Endodermal cell (in vitro differentiated cells): Measurements from ENCODE around the gene ANKRD44. TPM values are rescaled to one million over a fixed set of nuclear protein-coding genes. Genes with fewer than 3 reads are reported as not detected.

ENCODE experiments used
- DNase-seq: peaks from one replicate; pipeline ENCODE4 v3.0.0-alpha.2; 2017
- H3K27ac ChIP-seq: 2 replicates; pipeline ENCODE4 v1.5.1; 2013; ENCODE audit warnings: mild to moderate bottlenecking, low read depth, low read length, moderate library complexity
- H3K27me3 ChIP-seq: 2 replicates; pipeline ENCODE4 v1.6.1; 2013; ENCODE audit warnings: mild to moderate bottlenecking, low read length, moderate library complexity; ENCODE audit not compliant: insufficient read depth, control insufficient read depth, poor library complexity, severe bottlenecking
- H3K36me3 ChIP-seq: 2 replicates; pipeline ENCODE4 v1.7.0; 2013; ENCODE audit warnings: mild to moderate bottlenecking, low read length, moderate library complexity; ENCODE audit not compliant: control insufficient read depth, insufficient read depth
- H3K4me1 ChIP-seq: one replicate; pipeline ENCODE4 v1.7.0; 2013; ENCODE audit warnings: low read length; ENCODE audit not compliant: control insufficient read depth, insufficient read depth
- H3K4me3 ChIP-seq: 2 replicates; pipeline ENCODE4 v1.5.1; 2013; ENCODE audit warnings: mild to moderate bottlenecking, low read length, moderate library complexity
- H3K9ac ChIP-seq: 2 replicates; pipeline ENCODE4 v1.6.1; 2013; ENCODE audit warnings: mild to moderate bottlenecking, low read length, moderate library complexity; ENCODE audit not compliant: poor library complexity, severe bottlenecking; ENCODE audit errors: extremely low read depth
- H3K9me3 ChIP-seq: 2 replicates; pipeline ENCODE4 v1.6.1; 2013; ENCODE audit warnings: mild to moderate bottlenecking, low read length, moderate library complexity; ENCODE audit not compliant: control insufficient read depth
- H3K27ac Mint-ChIP-seq: 2 replicates; pipeline ENCODE4 v1.8.0; 2020; ENCODE audit warnings: mixed read lengths
- H3K27me3 Mint-ChIP-seq: 2 replicates; pipeline ENCODE4 v1.8.0; 2021; ENCODE audit warnings: mild to moderate bottlenecking, mixed read lengths; ENCODE audit not compliant: insufficient read depth
- H3K36me3 Mint-ChIP-seq: 2 replicates; pipeline ENCODE4 v1.8.0; 2020; ENCODE audit warnings: low read depth, mixed read lengths
- H3K4me1 Mint-ChIP-seq: 2 replicates; pipeline ENCODE4 v1.8.0; 2020; ENCODE audit warnings: mixed read lengths
- H3K4me3 Mint-ChIP-seq: 2 replicates; pipeline ENCODE4 v1.8.0; 2020; ENCODE audit warnings: mild to moderate bottlenecking, moderate library complexity, mixed read lengths
- H3K9me3 Mint-ChIP-seq: 2 replicates; pipeline ENCODE4 v1.8.0; 2020; ENCODE audit warnings: mild to moderate bottlenecking, mixed read lengths
- WGBS, 2 experiments: methylation state at CpG; one replicate each; pipeline versions ENCODE4 v1.1.5 to v1.1.7; 2013; ENCODE audit warnings: missing lambda C conversion rate in 2 of 2, mixed read lengths in 1 of 2; ENCODE audit not compliant: insufficient coverage in 1 of 2, insufficient read length in 1 of 2; 5-methylcytosine and 5-hydroxymethylcytosine counted together
- total RNA-seq, 2 donors: library from RNA; stranded (reverse); fragmentation: NEBNext Ultra II Directional in 1 of 2; extraction: Animal tissue kit (Norgen Biotek cat#: 25700) in 1 of 2; gene quantifications; 2 replicates in 1 of 2; 3 replicates in 1 of 2; pipeline ENCODE4 v1.2.1, GENCODE V29; 2021
- TF ChIP-seq, protein P1 (sequence below): fragments of 200-600 bp; sonication (generic); conservative IDR thresholded peaks from 2 replicates; pipeline ENCODE4 v1.5.0; 2021; ENCODE audit warnings: antibody characterized with exemption, mild to moderate bottlenecking

ANKRD44 gene
- total RNA-seq, 2 donors from 2014 or later, result 6.2 to 10.6 TPM

DNA sequence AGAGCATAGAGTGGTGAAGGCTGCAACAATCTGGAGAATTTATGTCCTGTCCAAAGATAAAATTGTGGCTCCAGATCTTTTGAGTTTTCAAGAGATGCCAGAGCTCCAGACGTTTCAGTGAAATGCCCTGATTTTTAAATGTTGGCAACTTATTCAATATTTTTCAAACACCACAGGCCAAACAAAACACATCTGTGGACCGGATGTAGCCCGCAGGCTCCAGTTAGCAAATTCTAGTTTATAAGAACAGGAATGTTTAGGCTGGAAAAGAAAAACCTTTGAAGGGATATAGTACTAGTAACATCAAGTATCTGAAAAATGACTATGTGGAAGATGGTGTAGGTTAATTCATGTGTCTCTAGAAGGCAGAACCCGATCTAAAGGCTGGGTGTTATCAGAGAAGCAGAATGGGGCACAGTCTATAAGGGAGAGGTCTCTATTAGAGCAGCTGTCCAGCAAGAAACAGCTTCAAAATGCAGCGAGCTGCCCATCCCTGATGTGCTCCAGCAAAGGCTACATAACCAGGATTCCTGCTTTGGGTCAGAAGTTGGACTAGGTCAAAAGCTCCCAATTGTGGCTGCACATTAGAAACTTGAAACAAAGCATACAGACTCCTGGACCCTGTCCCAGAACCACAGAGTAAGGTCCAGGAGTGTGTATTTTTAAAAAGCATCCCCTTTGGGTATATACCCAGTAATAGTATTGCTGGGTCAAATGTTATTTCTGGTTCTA is 105.9 kb downstream of the ANKRD44 start:
- TF ChIP-seq, protein P1, sequence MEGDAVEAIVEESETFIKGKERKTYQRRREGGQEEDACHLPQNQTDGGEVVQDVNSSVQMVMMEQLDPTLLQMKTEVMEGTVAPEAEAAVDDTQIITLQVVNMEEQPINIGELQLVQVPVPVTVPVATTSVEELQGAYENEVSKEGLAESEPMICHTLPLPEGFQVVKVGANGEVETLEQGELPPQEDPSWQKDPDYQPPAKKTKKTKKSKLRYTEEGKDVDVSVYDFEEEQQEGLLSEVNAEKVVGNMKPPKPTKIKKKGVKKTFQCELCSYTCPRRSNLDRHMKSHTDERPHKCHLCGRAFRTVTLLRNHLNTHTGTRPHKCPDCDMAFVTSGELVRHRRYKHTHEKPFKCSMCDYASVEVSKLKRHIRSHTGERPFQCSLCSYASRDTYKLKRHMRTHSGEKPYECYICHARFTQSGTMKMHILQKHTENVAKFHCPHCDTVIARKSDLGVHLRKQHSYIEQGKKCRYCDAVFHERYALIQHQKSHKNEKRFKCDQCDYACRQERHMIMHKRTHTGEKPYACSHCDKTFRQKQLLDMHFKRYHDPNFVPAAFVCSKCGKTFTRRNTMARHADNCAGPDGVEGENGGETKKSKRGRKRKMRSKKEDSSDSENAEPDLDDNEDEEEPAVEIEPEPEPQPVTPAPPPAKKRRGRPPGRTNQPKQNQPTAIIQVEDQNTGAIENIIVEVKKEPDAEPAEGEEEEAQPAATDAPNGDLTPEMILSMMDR, result no peak
- WGBS, 2 experiments, result 81 to 93% methylated on average over 3 to 5 of the region's 5 CpGs

DNA sequence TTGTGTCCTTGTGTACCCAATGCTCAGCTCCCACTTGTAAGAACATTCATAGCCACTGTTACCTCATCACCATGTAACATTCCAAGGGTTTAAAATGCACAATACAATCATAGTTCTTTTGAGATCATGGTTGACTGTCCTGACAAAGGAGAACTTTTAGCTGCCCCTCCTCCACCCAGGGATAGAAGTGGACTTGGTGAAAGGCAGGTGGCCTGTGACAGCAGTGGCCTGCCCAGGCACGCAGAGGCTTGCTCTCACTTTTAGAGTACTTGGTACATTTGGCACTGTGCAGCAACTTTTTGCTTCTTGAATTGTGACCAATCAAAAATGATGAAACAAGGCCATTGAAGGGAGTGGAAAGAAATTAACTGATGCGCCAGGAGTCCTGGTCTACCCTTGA is 108.7 kb downstream of the ANKRD44 start:
- Histone ChIP-seq H3K9ac (no peak overlapping the region), H3K9me3 (no peaks in the 10 kb centered on the region), H3K4me1 (no peaks in the 10 kb centered on the region), H3K4me3 (no peak overlapping the region), H3K36me3 (no peaks in the 10 kb centered on the region), H3K27me3 (no peaks in the 10 kb centered on the region), H3K27ac (no peak overlapping the region)
- Mint-ChIP-seq H3K9me3 (peaks cover 3% of the 10 kb centered on the region), H3K36me3 (no peaks in the 10 kb centered on the region), H3K27ac (no peak overlapping the region), H3K27me3 (no peaks in the 10 kb centered on the region), H3K4me1 (no peaks in the 10 kb centered on the region), H3K4me3 (no peak overlapping the region)
- WGBS, 2 experiments, result 97 to 100% methylated on average over 1 to 2 of the region's 2 CpGs
- no peak for DNase-seq
- TF ChIP-seq, protein P1, result no peak

More for the DNA sequence above, 105.9 kb downstream of the ANKRD44 start:
- no peak overlapping the region for H3K4me3 ChIP-seq
- Mint-ChIP-seq H3K27ac (no peak overlapping the region), H3K4me3 (no peak overlapping the region), H3K36me3 (no peaks in the 10 kb centered on the region), H3K4me1 (peaks cover 8% of the 10 kb centered on the region), H3K9me3 (peaks cover 3% of the 10 kb centered on the region), H3K27me3 (no peaks in the 10 kb centered on the region)
- peaks cover 2% of the 10 kb centered on the region for H3K4me1 ChIP-seq
- no peaks in the 10 kb centered on the region for H3K36me3 ChIP-seq
- no peaks in the 10 kb centered on the region for H3K27me3 ChIP-seq
- no peak overlapping the region for H3K9ac ChIP-seq
- no peak overlapping the region for H3K27ac ChIP-seq
- DNase-seq, result no peak
- no peaks in the 10 kb centered on the region for H3K9me3 ChIP-seq

DNA sequence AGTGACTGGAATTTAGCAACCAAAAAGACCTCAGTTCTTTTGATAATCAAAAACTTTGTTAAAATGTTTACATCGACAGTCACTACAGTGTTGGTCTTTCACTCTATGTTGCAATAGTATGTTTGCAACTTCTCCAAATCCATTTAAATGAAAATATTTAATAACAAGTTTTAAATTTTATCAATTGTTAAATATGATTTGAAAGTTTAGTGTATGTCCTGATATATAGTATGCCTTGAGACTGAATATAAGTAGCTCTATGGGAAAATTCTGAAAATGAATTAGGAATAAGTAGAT is 109.9 kb downstream of the ANKRD44 start:
- Histone ChIP-seq H3K4me1 (no peaks in the 10 kb centered on the region), H3K27me3 (no peaks in the 10 kb centered on the region), H3K36me3 (no peaks in the 10 kb centered on the region), H3K27ac (no peak overlapping the region), H3K9ac (no peak overlapping the region), H3K9me3 (no peaks in the 10 kb centered on the region), H3K4me3 (no peak overlapping the region)
- Mint-ChIP-seq H3K9me3 (peaks cover 3% of the 10 kb centered on the region), H3K27ac (no peak overlapping the region), H3K27me3 (no peaks in the 10 kb centered on the region), H3K4me3 (no peak overlapping the region), H3K36me3 (no peaks in the 10 kb centered on the region), H3K4me1 (no peaks in the 10 kb centered on the region)
- 100% methylated on average over 1 of the region's 1 CpG; no CpG with 5 or more reads in 1 of the 2 experiments for WGBS, 2 experiments
- no peak for DNase-seq
- TF ChIP-seq, protein P1, result no peak
